Neuronal stem cell (in vitro differentiated cells): ENCODE data around the gene TCF20. TPM values are rescaled to one million over a fixed set of nuclear protein-coding genes. Genes with fewer than 3 reads are reported as not detected.

Experiments
- DNase-seq: peaks from one replicate; pipeline ENCODE4 v3.0.0-alpha.2; 2013; ENCODE audit warnings: low spot score
- H2AFZ ChIP-seq: one replicate; pipeline ENCODE4 v1.6.1; 2013; ENCODE audit warnings: mild to moderate bottlenecking, low read length, inconsistent platforms
- H2AK5ac ChIP-seq: 2 replicates; pipeline ENCODE4 v1.6.1; 2013; ENCODE audit warnings: low read depth, mild to moderate bottlenecking, inconsistent platforms, low read length, moderate library complexity, mixed read lengths
- H2BK120ac ChIP-seq: 2 replicates; pipeline ENCODE4 v1.6.1; 2013; ENCODE audit warnings: low read depth, mild to moderate bottlenecking, inconsistent platforms, low read length, moderate library complexity, mixed read lengths
- H2BK12ac ChIP-seq: one replicate; pipeline ENCODE4 v1.6.1; 2013; ENCODE audit warnings: low read length, inconsistent platforms
- H2BK15ac ChIP-seq: 2 replicates; pipeline ENCODE4 v1.6.1; 2013; ENCODE audit warnings: mild to moderate bottlenecking, low read length, inconsistent platforms, mixed read lengths
- H2BK5ac ChIP-seq: one replicate; pipeline ENCODE4 v1.6.1; 2013; ENCODE audit warnings: inconsistent platforms, mild to moderate bottlenecking, low read length, moderate library complexity
- H3K14ac ChIP-seq: one replicate; pipeline ENCODE4 v1.6.1; 2013; ENCODE audit warnings: low read length, inconsistent platforms
- H3K18ac ChIP-seq: 2 replicates; pipeline ENCODE4 v1.6.1; 2013; ENCODE audit warnings: low read length, inconsistent platforms
- H3K23ac ChIP-seq: 2 replicates; pipeline ENCODE4 v1.6.1; 2013; ENCODE audit warnings: low read depth, mild to moderate bottlenecking, mixed read lengths, low read length, inconsistent platforms; ENCODE audit not compliant: poor library complexity
- H3K27ac ChIP-seq: replicated peaks from 3 replicates; pipeline ENCODE4 v1.5.1; 2013; ENCODE audit warnings: low read length, inconsistent platforms
- H3K27me3 ChIP-seq, 3 experiments: 2 replicates each; pipeline ENCODE4 v1.6.1; 2013; ENCODE audit warnings: low read length in 3 of 3, mild to moderate bottlenecking in 2 of 3, inconsistent platforms in 1 of 3, low read depth in 1 of 3, mixed read lengths in 1 of 3, moderate library complexity in 1 of 3; ENCODE audit not compliant: control insufficient read depth in 3 of 3, insufficient read depth in 3 of 3
- H3K36me3 ChIP-seq, 2 donors: replicated peaks in 1 of 2; 2 replicates each; pipeline ENCODE4 v1.6.1; 2013; ENCODE audit warnings: low read length in 2 of 2; ENCODE audit not compliant: control insufficient read depth in 2 of 2, insufficient read depth in 2 of 2
- H3K4ac ChIP-seq: 2 replicates; pipeline ENCODE4 v1.6.1; 2013; ENCODE audit warnings: inconsistent platforms, mild to moderate bottlenecking, low read length, moderate library complexity
- H3K4me1 ChIP-seq, 2 donors: 1 replicate in 1 of 2; 2 replicates in 1 of 2; pipeline ENCODE4 v1.6.1; 2013; ENCODE audit warnings: low read length in 2 of 2, low read depth in 1 of 2; ENCODE audit not compliant: control insufficient read depth in 2 of 2, insufficient read depth in 1 of 2
- H3K4me2 ChIP-seq: one replicate; pipeline ENCODE4 v1.6.1; 2013; ENCODE audit warnings: mild to moderate bottlenecking, low read length, inconsistent platforms; ENCODE audit not compliant: insufficient read depth, poor library complexity, severe bottlenecking
- H3K4me3 ChIP-seq, 2 donors: 2 replicates each; pipeline ENCODE4 v1.5.1; 2013; ENCODE audit warnings: low read length in 2 of 2, mild to moderate bottlenecking in 2 of 2, inconsistent platforms in 1 of 2, moderate library complexity in 1 of 2
- H3K79me1 ChIP-seq: one replicate; pipeline ENCODE4 v1.6.1; 2013; ENCODE audit warnings: low read depth, mild to moderate bottlenecking, inconsistent platforms, low read length, moderate library complexity
- H3K9ac ChIP-seq: one replicate; pipeline ENCODE4 v1.6.1; 2013; ENCODE audit warnings: mild to moderate bottlenecking, low read depth, low read length, inconsistent platforms; ENCODE audit not compliant: poor library complexity
- H3K9me3 ChIP-seq, 2 donors: replicated peaks in 1 of 2; 2 replicates each; pipeline versions ENCODE3 to v1.6.1; 2013; ENCODE audit warnings: low read length in 2 of 2, mild to moderate bottlenecking in 2 of 2, inconsistent platforms in 1 of 2, low read depth in 1 of 2, mixed read lengths in 1 of 2, moderate library complexity in 1 of 2; ENCODE audit not compliant: control insufficient read depth in 2 of 2, insufficient read depth in 1 of 2
- H4K8ac ChIP-seq: one replicate; pipeline ENCODE4 v1.6.1; 2013; ENCODE audit warnings: low read depth, mild to moderate bottlenecking, inconsistent platforms, low read length, moderate library complexity
- H4K91ac ChIP-seq: one replicate; pipeline ENCODE4 v1.6.1; 2013; ENCODE audit warnings: low read length, low read depth, mild to moderate bottlenecking, inconsistent platforms; ENCODE audit not compliant: poor library complexity
- WGBS, 2 donors: extraction: QIAGEN DNeasy Blood & Tissue Kit; methylation state at CpG; one replicate each; pipeline ENCODE4 v1.1.7; 2013; ENCODE audit warnings: missing lambda C conversion rate in 2 of 2, mixed read lengths in 1 of 2; ENCODE audit not compliant: insufficient read length in 2 of 2, insufficient replicate concordance in 1 of 2; ENCODE audit errors: extremely low coverage in 2 of 2; 5-methylcytosine and 5-hydroxymethylcytosine counted together
- polyA plus RNA-seq, 2 experiments: library from polyadenylated mRNA; stranded (reverse); fragments of 200-250 nt; gene quantifications; one replicate each; pipeline ENCODE4 v1.2.3, GENCODE V29; 2013

TCF20 gene
- 18.5 TPM for polyA plus RNA-seq (2013, experiment 1 of 2)
- 19.2 TPM for polyA plus RNA-seq (2013, experiment 2 of 2)

DNA sequence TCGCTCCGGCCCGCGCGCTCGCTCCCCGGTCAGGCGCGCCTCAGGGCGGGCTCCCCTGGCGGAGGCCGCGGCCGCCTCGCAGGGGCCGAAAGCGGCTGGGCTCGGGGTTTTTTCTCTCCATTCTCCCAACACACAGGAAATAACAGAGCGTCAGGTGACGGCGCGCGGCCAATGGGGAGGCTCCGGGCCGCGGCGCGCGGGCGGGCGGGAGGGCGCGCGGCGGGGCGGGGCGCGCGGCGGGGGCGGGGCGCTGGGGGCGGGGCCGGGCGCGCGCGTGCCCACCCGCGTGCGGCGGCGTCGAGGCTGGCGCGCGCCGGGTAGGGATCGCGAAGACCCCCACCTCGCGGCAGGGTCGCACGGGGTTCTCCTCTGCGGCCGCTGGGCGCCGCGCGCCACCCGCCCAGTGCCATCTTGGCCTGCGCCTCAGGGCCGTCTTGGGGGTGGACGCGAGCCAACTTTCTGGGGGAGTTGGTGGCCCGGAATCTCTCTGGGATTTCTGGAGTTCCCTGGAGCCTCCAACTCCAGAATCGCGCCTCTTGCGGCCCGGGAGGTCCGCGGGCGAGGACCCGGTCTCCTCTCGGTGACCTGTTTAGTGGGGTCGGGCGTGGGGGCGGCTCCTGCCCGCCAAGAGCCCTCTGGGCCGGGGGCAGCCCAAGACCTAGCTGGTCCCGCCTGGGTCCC lies at the start of gene TCF20:
Gene TCF20 (minus strand): TSS at position 144 of the 681 bp plus-strand sequence. CDS start 55,348 bp downstream, outside the sequence.
- WGBS, 2 donors: no CpG with 5 or more reads among the region's 91 CpGs
- H3K4me3 ChIP-seq: peak within 1 kb of the TSS; percentile 81 to 87
- peak within 1 kb of the TSS; percentile 91 for H3K18ac ChIP-seq
- no peaks in the 10 kb centered on the region for H3K36me3 ChIP-seq
- DNase-seq: peak; percentile 71
- H2BK5ac ChIP-seq: peak within 1 kb of the TSS; percentile 93
- peak within 1 kb of the TSS; percentile 80 for H3K27ac ChIP-seq
- H2AFZ ChIP-seq: peak within 1 kb of the TSS; percentile 85
- peaks cover 7% of the 10 kb centered on the region for H3K79me1 ChIP-seq
- H3K23ac ChIP-seq: peak within 1 kb of the TSS; percentile 62
- H2BK120ac ChIP-seq: peak within 1 kb of the TSS; percentile 35
- peak within 1 kb of the TSS; percentile 93 for H3K4me2 ChIP-seq
- H2BK12ac ChIP-seq: peak within 1 kb of the TSS; percentile 77
- peak within 1 kb of the TSS; percentile 87 for H3K9ac ChIP-seq
- peak within 1 kb of the TSS; percentile 88 for H2AK5ac ChIP-seq
- H4K8ac ChIP-seq: no peak within 1 kb of the TSS
- peak within 1 kb of the TSS; percentile 14 for H3K14ac ChIP-seq
- no peaks in the 10 kb centered on the region for H3K9me3 ChIP-seq
- peak within 1 kb of the TSS; percentile 60 for H2BK15ac ChIP-seq
- H3K27me3 ChIP-seq: no peaks in the 10 kb centered on the region
- peaks cover 30 to 31% of the 10 kb centered on the region in 2 donors for H3K4me1 ChIP-seq
- H3K4ac ChIP-seq: no peak within 1 kb of the TSS
- peak within 1 kb of the TSS; percentile 16 for H4K91ac ChIP-seq

DNA sequence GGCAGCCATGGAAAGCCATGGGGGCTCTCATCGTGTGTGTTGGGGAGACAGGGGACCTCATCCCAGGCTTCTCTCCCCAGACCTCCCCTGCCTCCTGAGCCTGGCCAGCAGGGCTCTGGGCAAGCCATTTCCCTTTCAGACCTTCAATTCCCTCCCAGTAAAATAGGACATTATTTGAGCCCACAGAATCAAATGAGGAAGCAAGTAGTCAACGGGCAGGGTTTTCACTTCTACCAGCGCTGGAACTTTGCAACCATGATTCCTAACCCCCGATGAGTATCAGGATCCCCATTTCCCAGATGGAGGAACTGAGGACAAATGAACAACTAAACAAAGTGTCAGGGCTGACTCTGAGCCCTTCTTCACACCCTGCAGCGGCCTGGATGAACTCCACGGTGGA lies 48.9 kb upstream of the TCF20 start:
- Histone ChIP-seq H3K79me1 (no peaks in the 10 kb centered on the region), H2AFZ (no peak overlapping the region), H3K27ac (no peak overlapping the region), H3K9me3 (no peaks in the 10 kb centered on the region), H3K4ac (no peak overlapping the region), H3K4me2 (no peak overlapping the region), H3K23ac (no peak overlapping the region), H3K18ac (peak overlapping the region; percentile 21), H3K4me1 (peaks cover 21 to 40% of the 10 kb centered on the region in 2 donors), H2AK5ac (no peak overlapping the region), H3K4me3 (no peak overlapping the region), H2BK12ac (no peak overlapping the region), H3K14ac (no peak overlapping the region), H3K36me3 (no peaks in the 10 kb centered on the region), H3K27me3 (no peaks in the 10 kb centered on the region), H2BK120ac (no peak overlapping the region), H3K9ac (no peak overlapping the region), H2BK15ac (peak overlapping the region; percentile 8), H4K91ac (no peak overlapping the region), H4K8ac (no peak overlapping the region), H2BK5ac (no peak overlapping the region)
- DNase-seq: no peak
- WGBS, 2 donors: no CpG with 5 or more reads among the region's 6 CpGs

DNA sequence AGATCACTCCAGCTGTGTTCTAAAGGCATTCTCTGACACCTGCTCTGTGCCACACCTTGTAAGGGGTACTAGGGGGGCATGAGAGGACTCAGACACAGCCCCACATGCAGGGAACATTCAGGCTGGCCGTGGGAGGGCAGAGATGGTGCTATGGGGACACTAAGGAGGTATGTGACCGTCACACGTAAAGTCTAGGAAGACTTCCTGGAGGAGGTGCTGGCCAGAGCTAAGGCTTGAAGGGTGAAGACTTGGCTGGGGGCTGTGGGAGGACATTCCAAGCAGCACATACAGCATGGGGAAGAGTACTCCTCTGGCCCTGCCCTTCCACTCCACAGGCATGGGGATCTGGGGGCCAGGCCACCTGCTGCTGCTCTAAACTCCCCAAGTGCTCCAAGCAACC lies 48.5 kb upstream of the TCF20 start:
- Histone ChIP-seq H3K27ac (no peak overlapping the region), H3K23ac (peak overlapping the region; percentile 16), H2AFZ (no peak overlapping the region), H3K18ac (peak overlapping the region; percentile 21), H3K9ac (peak overlapping the region; percentile 45), H3K4ac (no peak overlapping the region), H2AK5ac (peak overlapping the region; percentile 16), H3K79me1 (no peaks in the 10 kb centered on the region), H3K9me3 (no peaks in the 10 kb centered on the region), H2BK12ac (no peak overlapping the region), H2BK120ac (no peak overlapping the region), H2BK15ac (peak overlapping the region; percentile 8), H3K36me3 (no peaks in the 10 kb centered on the region), H3K4me1 (peaks cover 25 to 44% of the 10 kb centered on the region in 2 donors), H3K14ac (no peak overlapping the region), H3K4me3 (no peak overlapping the region), H3K27me3 (no peaks in the 10 kb centered on the region), H3K4me2 (no peak overlapping the region), H4K8ac (no peak overlapping the region), H4K91ac (no peak overlapping the region), H2BK5ac (no peak overlapping the region)
- no CpG with 5 or more reads among the region's 3 CpGs for WGBS, 2 donors
- no peak for DNase-seq

DNA sequence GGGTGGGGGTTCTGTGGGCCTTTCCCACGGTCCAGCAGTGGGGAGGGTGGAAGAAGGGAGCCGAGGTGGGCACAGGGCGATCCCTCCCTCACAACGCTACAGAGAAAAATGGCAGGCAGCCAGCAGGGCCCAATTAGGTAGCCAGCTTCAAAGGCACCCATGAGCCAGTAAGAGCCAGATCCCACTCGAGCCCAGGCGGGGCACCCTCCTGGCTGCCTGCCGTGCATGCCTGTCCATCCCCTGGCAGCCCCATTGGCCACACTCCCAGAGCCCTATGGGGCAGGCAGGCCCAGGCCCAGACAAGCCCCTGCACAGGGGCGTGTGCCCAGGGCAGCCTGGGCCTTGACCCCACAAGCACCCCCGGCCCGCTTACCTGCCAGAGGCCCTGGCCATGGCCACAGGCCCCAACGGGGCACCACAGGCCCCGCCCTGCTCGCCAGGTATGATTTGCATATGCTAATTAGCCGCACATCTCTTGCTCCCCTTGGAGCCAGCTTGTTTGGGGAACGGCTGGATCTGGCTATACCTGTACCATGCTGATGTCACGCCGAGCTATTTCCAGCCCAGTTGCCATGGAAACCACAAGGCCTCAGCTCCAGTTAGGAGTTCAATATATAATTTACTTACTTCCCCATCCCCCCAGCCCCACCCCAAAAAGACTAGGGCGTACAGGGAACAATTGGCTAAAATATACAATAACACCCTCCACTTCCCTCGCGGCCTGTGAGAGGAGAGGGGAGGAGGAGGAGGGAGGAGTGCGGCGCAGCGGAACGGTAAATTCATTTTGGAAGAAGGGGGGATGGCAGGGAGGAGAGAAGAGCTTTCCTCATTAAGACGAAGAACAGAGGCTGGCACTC lies 47.5 kb upstream of the TCF20 start:
- H3K27me3 ChIP-seq: peaks cover 0 to 2% (median 0%) of the 10 kb centered on the region in 3 experiments
- H2BK120ac ChIP-seq: no peak overlapping the region
- no peak overlapping the region for H3K27ac ChIP-seq
- peak overlapping the region; percentile 61 for H2BK15ac ChIP-seq
- no peak overlapping the region for H2BK5ac ChIP-seq
- no peak overlapping the region for H4K91ac ChIP-seq
- no peak overlapping the region for H3K14ac ChIP-seq
- peak overlapping the region; percentile 50 for H3K18ac ChIP-seq
- H2BK12ac ChIP-seq: no peak overlapping the region
- H3K9me3 ChIP-seq: no peaks in the 10 kb centered on the region
- no peaks in the 10 kb centered on the region for H3K79me1 ChIP-seq
- H2AK5ac ChIP-seq: peak overlapping the region; percentile 27
- no peak overlapping the region for H3K4me3 ChIP-seq
- no peak overlapping the region for H3K4me2 ChIP-seq
- no CpG with 5 or more reads among the region's 25 CpGs for WGBS, 2 donors
- peaks cover 33 to 53% of the 10 kb centered on the region in 2 donors for H3K4me1 ChIP-seq
- DNase-seq: no peak
- no peak overlapping the region for H4K8ac ChIP-seq
- H3K36me3 ChIP-seq: no peaks in the 10 kb centered on the region
- no peak overlapping the region for H3K4ac ChIP-seq
- no peak overlapping the region for H3K9ac ChIP-seq
- H3K23ac ChIP-seq: peak overlapping the region; percentile 13
- no peak overlapping the region for H2AFZ ChIP-seq
